ENCODE results near the gene RASSF9.

RASSF9 gene

GRCh38 chr12:85821759-85822158 lies 14.4 kb downstream of the RASSF9 start:
- TF ChIP-seq CTCF (IDR thresholded peaks at IDR 0.05): no peak
- no peak overlapping the region for H3K27ac ChIP-seq
- no peak overlapping the region for H3K4me3 ChIP-seq
- DNase-seq (ENCODE audit: low spot score): no peak

GRCh38 chr12:85821206-85821605 lies 15.0 kb downstream of the RASSF9 start:
- no peak for DNase-seq (ENCODE audit: low spot score)
- no peak for TF ChIP-seq CTCF (IDR thresholded peaks at IDR 0.05)
- Histone ChIP-seq H3K27ac (no peak overlapping the region), H3K4me3 (no peak overlapping the region)

DNA sequence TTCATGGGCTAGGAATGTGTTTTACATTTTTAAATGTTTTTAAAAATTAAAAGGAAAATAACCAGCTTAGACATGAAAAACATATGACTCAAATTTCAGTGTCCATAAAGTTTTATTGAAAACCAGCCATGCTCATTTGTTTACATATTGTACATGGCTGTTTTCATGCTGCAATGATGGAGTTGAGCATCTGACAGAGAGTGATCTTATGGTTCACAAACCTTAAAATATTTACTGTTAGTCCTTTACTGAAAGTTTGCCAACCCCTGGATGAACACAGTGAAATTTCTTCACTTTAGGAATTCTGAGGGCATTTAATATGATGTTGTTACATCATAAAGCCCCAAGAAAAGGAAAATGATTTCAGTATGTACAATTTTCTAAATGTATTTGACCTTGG lies 16.1 kb downstream of the RASSF9 start:
- no peak for DNase-seq (ENCODE audit: low spot score)
- H3K4me3 ChIP-seq: no peak overlapping the region
- no peak overlapping the region for H3K27ac ChIP-seq
- no peak for TF ChIP-seq CTCF (IDR thresholded peaks at IDR 0.05)

GRCh38 chr12:85814741-85815140 lies 21.5 kb downstream of the RASSF9 start:
- no peak for TF ChIP-seq CTCF (IDR thresholded peaks at IDR 0.05)
- no peak overlapping the region for H3K4me3 ChIP-seq
- H3K27ac ChIP-seq: no peak overlapping the region
- no peak for DNase-seq (ENCODE audit: low spot score)

GRCh38 chr12:85814071-85814470 lies 22.1 kb downstream of the RASSF9 start:
- no peak for DNase-seq (ENCODE audit: low spot score)
- no peak for TF ChIP-seq CTCF (IDR thresholded peaks at IDR 0.05)
- H3K27ac ChIP-seq: no peak overlapping the region
- H3K4me3 ChIP-seq: no peak overlapping the region

GRCh38 chr12:85809500-85809899 lies 26.7 kb downstream of the RASSF9 start:
- H3K27ac ChIP-seq: no peak overlapping the region
- H3K4me3 ChIP-seq: no peak overlapping the region
- no peak for DNase-seq (ENCODE audit: low spot score)
- no peak for TF ChIP-seq CTCF (IDR thresholded peaks at IDR 0.05)

DNA sequence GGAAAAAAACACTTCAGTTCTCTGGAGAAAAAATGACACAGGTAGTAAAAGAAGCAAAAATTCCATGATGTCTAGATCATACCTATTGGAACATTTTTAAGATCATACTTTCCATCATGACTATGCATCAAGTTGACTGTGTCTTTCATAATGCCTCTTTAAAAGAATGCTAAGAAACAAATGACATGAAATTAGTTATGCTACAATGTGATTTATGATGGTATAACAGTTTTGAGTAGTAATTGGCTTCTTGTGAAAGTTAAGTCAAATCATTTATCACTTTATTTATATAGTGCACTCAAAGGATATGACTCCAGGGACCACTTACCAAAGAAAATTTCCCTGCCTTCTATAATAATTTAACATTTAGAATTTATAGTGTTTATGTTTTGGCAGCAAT lies 28.5 kb downstream of the RASSF9 start:
- no peak overlapping the region for H3K4me3 ChIP-seq
- no peak for DNase-seq (ENCODE audit: low spot score)
- no peak overlapping the region for H3K27ac ChIP-seq
- TF ChIP-seq CTCF (IDR thresholded peaks at IDR 0.05): no peak

Measured in coronary artery (tissue), 2 donors.